ENCODE data around the gene NOXRED1.
A peak's percentile ranks its signal among the peaks of the same experiment; 100 is the strongest.
"Not testable (repeated sequence)": the region's sequence is repeated elsewhere in the genome, so short reads cannot be mapped to it uniquely, and the experiment has no call there.

NOXRED1 gene

DNA sequence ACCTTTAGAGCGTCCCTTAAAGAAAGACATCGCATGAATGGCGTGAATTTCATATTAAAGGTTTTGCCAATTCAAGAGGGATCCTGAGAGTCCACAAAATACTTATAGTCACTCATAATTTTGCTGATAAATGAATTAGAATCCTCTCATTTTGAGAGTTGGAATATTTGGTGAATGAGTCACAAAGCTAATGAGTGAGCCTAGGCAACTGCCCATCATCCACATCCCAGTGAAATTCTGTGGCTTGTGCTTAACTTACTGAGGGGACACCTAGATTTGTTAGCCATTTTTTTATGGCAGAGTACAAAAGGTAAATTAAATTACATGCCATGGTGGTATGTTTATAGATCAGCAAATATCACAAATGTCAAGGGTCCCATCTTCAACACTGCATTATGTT is 12.7 kb upstream of the NOXRED1 start:
- H3K27me3 Mint-ChIP-seq (ENCODE audit: low read depth), result no peaks in the 10 kb centered on the region
- no peak for DNase-seq (ENCODE audit: low spot score)
- peaks cover 23% of the 10 kb centered on the region for H3K36me3 Mint-ChIP-seq (ENCODE audit: low read depth)
- H3K27ac Mint-ChIP-seq, result no peak overlapping the region
- no peaks in the 10 kb centered on the region for H3K9me3 Mint-ChIP-seq
- no peaks in the 10 kb centered on the region for H3K4me1 Mint-ChIP-seq (ENCODE audit: low read depth)
- H3K4me3 Mint-ChIP-seq, result no peak overlapping the region

GRCh38 chr14:77426396-77426795 is 3.1 kb upstream of the NOXRED1 start:
- Mint-ChIP-seq H3K27me3 (ENCODE audit: low read depth) (no peaks in the 10 kb centered on the region), H3K4me1 (ENCODE audit: low read depth) (no peaks in the 10 kb centered on the region), H3K27ac (no peak overlapping the region), H3K4me3 (no peak overlapping the region), H3K9me3 (no peaks in the 10 kb centered on the region), H3K36me3 (ENCODE audit: low read depth) (peaks cover 50% of the 10 kb centered on the region)
- DNase-seq (ENCODE audit: low spot score), result no peak

GRCh38 chr14:77424862-77425261 is 1.5 kb upstream of the NOXRED1 start:
- Mint-ChIP-seq H3K27ac (no peak overlapping the region), H3K36me3 (ENCODE audit: low read depth) (peaks cover 56% of the 10 kb centered on the region), H3K27me3 (ENCODE audit: low read depth) (no peaks in the 10 kb centered on the region), H3K4me1 (ENCODE audit: low read depth) (no peaks in the 10 kb centered on the region), H3K9me3 (peaks cover 4% of the 10 kb centered on the region), H3K4me3 (no peak overlapping the region)
- no peak for DNase-seq (ENCODE audit: low spot score)

DNA sequence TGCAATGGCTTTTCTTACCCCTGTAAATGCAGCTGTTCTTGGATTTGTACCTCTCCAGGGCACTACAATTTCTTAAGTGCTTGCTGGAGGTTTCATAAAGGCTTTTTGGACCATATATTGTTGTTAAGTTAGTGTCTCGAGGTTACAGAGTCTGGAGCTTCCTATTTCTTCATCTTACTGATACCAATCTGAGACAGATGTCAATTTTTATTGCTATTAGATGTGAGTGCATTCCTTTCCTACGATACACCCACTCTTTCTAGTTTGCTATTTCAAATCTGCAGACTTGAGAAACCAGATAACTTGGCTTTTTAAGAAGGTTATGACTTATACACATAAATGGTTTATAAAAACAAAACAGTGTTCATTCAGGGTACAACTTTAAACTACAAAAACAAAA is 2.1 kb downstream of the NOXRED1 start:
- H3K36me3 Mint-ChIP-seq (ENCODE audit: low read depth), result peaks cover 36% of the 10 kb centered on the region
- H3K27me3 Mint-ChIP-seq (ENCODE audit: low read depth), result no peaks in the 10 kb centered on the region
- no peak for DNase-seq (ENCODE audit: low spot score)
- H3K4me3 Mint-ChIP-seq, result no peak overlapping the region
- peaks cover 12% of the 10 kb centered on the region for H3K9me3 Mint-ChIP-seq
- no peaks in the 10 kb centered on the region for H3K4me1 Mint-ChIP-seq (ENCODE audit: low read depth)
- H3K27ac Mint-ChIP-seq, result no peak overlapping the region

- no peaks in the 10 kb centered on the region for H3K27me3 Mint-ChIP-seq (ENCODE audit: low read depth)
Measured at GRCh38 chr14:77416836-77417235, 6.5 kb downstream of the NOXRED1 start.

DNA sequence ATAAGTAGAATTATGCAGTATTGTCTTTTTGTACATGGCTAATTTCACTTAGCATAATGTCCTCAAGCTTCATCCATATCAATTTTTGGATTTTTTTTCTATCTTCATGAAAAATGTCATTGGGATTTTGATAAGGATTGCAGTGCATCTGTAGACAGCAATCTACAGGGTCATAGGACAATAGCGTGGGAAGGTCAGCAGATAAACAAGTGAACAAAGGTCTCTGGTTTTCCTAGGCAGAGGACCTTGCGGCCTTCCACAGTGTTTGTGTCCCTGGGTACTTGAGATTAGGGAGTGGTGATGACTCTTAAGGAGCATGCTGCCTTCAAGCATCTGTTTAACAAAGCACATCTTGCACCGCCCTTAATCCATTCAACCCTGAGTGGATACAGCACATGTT is 7.2 kb downstream of the NOXRED1 start:
- not testable (repeated sequence) for H3K27me3 Mint-ChIP-seq (ENCODE audit: low read depth); H3K27ac Mint-ChIP-seq; H3K36me3 Mint-ChIP-seq (ENCODE audit: low read depth); H3K4me3 Mint-ChIP-seq; H3K4me1 Mint-ChIP-seq (ENCODE audit: low read depth); DNase-seq (ENCODE audit: low spot score)
- H3K9me3 Mint-ChIP-seq, result peaks cover 12% of the 10 kb centered on the region

More at GRCh38 chr14:77416836-77417235, 6.5 kb downstream of the NOXRED1 start:
- no peak overlapping the region for H3K27ac Mint-ChIP-seq
- DNase-seq (ENCODE audit: low spot score), result no peak
- H3K9me3 Mint-ChIP-seq, result peaks cover 12% of the 10 kb centered on the region
- peaks cover 15% of the 10 kb centered on the region for H3K36me3 Mint-ChIP-seq (ENCODE audit: low read depth)
- no peak overlapping the region for H3K4me3 Mint-ChIP-seq
- H3K4me1 Mint-ChIP-seq (ENCODE audit: low read depth), result no peaks in the 10 kb centered on the region

- peaks cover 12% of the 10 kb centered on the region for H3K9me3 Mint-ChIP-seq
- H3K27ac Mint-ChIP-seq; H3K36me3 Mint-ChIP-seq (ENCODE audit: low read depth); H3K4me3 Mint-ChIP-seq; H3K27me3 Mint-ChIP-seq (ENCODE audit: low read depth); DNase-seq (ENCODE audit: low spot score); H3K4me1 Mint-ChIP-seq (ENCODE audit: low read depth): not testable (repeated sequence)
Measured at GRCh38 chr14:77415403-77416030, 7.8 kb downstream of the NOXRED1 start.

- Mint-ChIP-seq H3K9me3 (no peaks in the 10 kb centered on the region), H3K27ac (no peak overlapping the region), H3K27me3 (ENCODE audit: low read depth) (no peaks in the 10 kb centered on the region), H3K36me3 (ENCODE audit: low read depth) (no peaks in the 10 kb centered on the region), H3K4me1 (ENCODE audit: low read depth) (peaks cover 17% of the 10 kb centered on the region), H3K4me3 (no peak overlapping the region)
- DNase-seq (ENCODE audit: low spot score), result no peak
Measured at GRCh38 chr14:77409131-77409533, 14.2 kb downstream of the NOXRED1 start.

DNA sequence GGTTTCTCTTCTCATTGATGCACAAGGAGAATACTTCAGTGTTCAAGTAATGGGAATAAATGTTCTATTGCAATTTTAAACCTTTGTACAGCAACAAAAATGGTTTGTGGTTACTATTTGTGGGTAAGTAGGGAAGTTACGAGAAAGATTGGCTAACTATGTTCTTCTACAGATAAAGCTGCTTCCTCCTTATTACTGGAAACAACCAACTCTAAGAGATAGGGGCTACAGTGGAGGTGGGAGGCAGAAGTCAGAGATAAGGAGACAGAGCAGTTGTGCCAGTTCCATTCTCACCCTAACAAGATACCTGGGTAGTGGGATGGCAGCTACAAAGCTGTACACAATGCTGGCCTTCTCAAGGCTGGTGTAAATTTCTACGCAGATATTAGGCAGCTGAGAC is 16.2 kb downstream of the NOXRED1 start:
- no peaks in the 10 kb centered on the region for H3K27me3 Mint-ChIP-seq (ENCODE audit: low read depth)
- H3K4me3 Mint-ChIP-seq, result peak overlapping the region; percentile 23
- no peak overlapping the region for H3K27ac Mint-ChIP-seq
- DNase-seq (ENCODE audit: low spot score), result no peak
- no peaks in the 10 kb centered on the region for H3K9me3 Mint-ChIP-seq
- peaks cover 17% of the 10 kb centered on the region for H3K4me1 Mint-ChIP-seq (ENCODE audit: low read depth)
- H3K36me3 Mint-ChIP-seq (ENCODE audit: low read depth), result no peaks in the 10 kb centered on the region

GRCh38 chr14:77406718-77407117 is 16.6 kb downstream of the NOXRED1 start:
- H3K4me3 Mint-ChIP-seq, result peak overlapping the region; percentile 23
- DNase-seq (ENCODE audit: low spot score), result no peak
- peaks cover 17% of the 10 kb centered on the region for H3K4me1 Mint-ChIP-seq (ENCODE audit: low read depth)
- H3K27me3 Mint-ChIP-seq (ENCODE audit: low read depth), result no peaks in the 10 kb centered on the region
- no peak overlapping the region for H3K27ac Mint-ChIP-seq
- no peaks in the 10 kb centered on the region for H3K9me3 Mint-ChIP-seq
- no peaks in the 10 kb centered on the region for H3K36me3 Mint-ChIP-seq (ENCODE audit: low read depth)

- no peaks in the 10 kb centered on the region for H3K27me3 Mint-ChIP-seq (ENCODE audit: low read depth)
- peaks cover 17% of the 10 kb centered on the region for H3K4me1 Mint-ChIP-seq (ENCODE audit: low read depth)
- no peak overlapping the region for H3K27ac Mint-ChIP-seq
- no peak for DNase-seq (ENCODE audit: low spot score)
- no peaks in the 10 kb centered on the region for H3K9me3 Mint-ChIP-seq
- H3K4me3 Mint-ChIP-seq, result no peak overlapping the region
- no peaks in the 10 kb centered on the region for H3K36me3 Mint-ChIP-seq (ENCODE audit: low read depth)
Measured at GRCh38 chr14:77406086-77406485, 17.2 kb downstream of the NOXRED1 start.

DNA sequence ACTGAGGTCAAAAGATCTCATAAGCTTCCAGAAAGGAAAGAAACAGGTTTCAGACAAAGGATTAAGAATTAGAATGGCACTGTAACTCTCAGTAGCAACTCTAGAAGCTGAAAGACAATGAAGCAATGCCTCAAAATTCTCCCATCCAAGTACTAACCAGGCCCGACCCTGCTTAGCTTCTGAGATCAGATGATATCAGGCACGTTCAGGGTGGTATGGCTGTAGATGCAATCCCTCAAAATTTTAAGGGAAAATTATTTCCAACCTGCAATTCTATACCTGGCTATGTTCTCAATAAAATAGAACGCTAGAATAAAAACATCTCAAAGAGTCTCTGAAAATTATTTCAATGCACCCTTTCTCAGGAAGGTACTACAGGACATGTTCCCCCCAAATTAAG is 19.6 kb downstream of the NOXRED1 start:
- DNase-seq (ENCODE audit: low spot score), result no peak
- no peak overlapping the region for H3K4me3 Mint-ChIP-seq
- no peak overlapping the region for H3K27ac Mint-ChIP-seq
- no peaks in the 10 kb centered on the region for H3K9me3 Mint-ChIP-seq
- H3K4me1 Mint-ChIP-seq (ENCODE audit: low read depth), result peaks cover 17% of the 10 kb centered on the region
- H3K36me3 Mint-ChIP-seq (ENCODE audit: low read depth), result no peaks in the 10 kb centered on the region
- no peaks in the 10 kb centered on the region for H3K27me3 Mint-ChIP-seq (ENCODE audit: low read depth)

- no peak for DNase-seq (ENCODE audit: low spot score)
- Mint-ChIP-seq H3K27ac (no peak overlapping the region), H3K36me3 (ENCODE audit: low read depth) (no peaks in the 10 kb centered on the region), H3K27me3 (ENCODE audit: low read depth) (no peaks in the 10 kb centered on the region), H3K9me3 (no peaks in the 10 kb centered on the region), H3K4me1 (ENCODE audit: low read depth) (no peaks in the 10 kb centered on the region), H3K4me3 (no peak overlapping the region)
Measured at GRCh38 chr14:77400216-77400615, 23.1 kb downstream of the NOXRED1 start.

GRCh38 chr14:77390188-77390587 is 33.1 kb downstream of the NOXRED1 start:
- DNase-seq (ENCODE audit: low spot score), result no peak
- no peaks in the 10 kb centered on the region for H3K4me1 Mint-ChIP-seq (ENCODE audit: low read depth)
- no peaks in the 10 kb centered on the region for H3K36me3 Mint-ChIP-seq (ENCODE audit: low read depth)
- H3K27ac Mint-ChIP-seq, result no peak overlapping the region
- no peaks in the 10 kb centered on the region for H3K27me3 Mint-ChIP-seq (ENCODE audit: low read depth)
- no peak overlapping the region for H3K4me3 Mint-ChIP-seq
- H3K9me3 Mint-ChIP-seq, result no peaks in the 10 kb centered on the region

DNA sequence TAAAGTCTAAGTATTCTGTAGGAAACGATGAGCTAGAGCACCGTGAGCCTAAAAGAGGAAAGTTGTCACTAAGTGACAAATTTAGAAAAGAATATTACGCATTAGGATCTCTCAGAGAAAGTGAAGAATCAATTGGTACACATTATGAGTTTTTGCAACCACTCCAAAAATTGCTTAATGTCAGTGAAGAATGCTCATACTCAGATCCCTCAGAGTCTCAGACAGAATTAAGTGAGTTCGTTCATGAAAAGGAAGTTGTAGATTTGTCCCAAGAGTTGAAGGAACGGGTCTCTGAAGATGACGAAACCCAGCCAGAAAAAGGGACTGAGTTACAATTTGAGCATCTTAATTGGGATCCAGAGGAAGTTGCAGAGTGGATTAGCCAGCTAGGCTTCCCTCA is 44.6 kb downstream of the NOXRED1 start:
- Mint-ChIP-seq H3K4me1 (ENCODE audit: low read depth) (peaks cover 20% of the 10 kb centered on the region), H3K9me3 (peaks cover 4% of the 10 kb centered on the region), H3K36me3 (ENCODE audit: low read depth) (peaks cover 17% of the 10 kb centered on the region), H3K27ac (no peak overlapping the region), H3K4me3 (no peak overlapping the region), H3K27me3 (ENCODE audit: low read depth) (peaks cover 6% of the 10 kb centered on the region)
- no peak for DNase-seq (ENCODE audit: low spot score)

Measured in T-helper 2 cell treated with Interferon-gamma antibody and Interleukin-4, amounts not matched to agents 5 μg/mL and 100 μg/mL, for 36 hours (primary cell).